Hematopoietic multipotent progenitor cell treated with erythropoietin and hydrocortisone succinate and interleukin-3 and kit ligand, for 6 days (in vitro differentiated cells): ENCODE measurements around the gene DNAJB6.

Experiments
- DNase-seq: peaks from one replicate; pipeline ENCODE4 v3.0.0-alpha.2; 2015

Gene DNAJB6

GRCh38 chr7:157397731-157398691 lies 61.2 kb downstream of the DNAJB6 start:
- peak; percentile 91 for DNase-seq

DNA sequence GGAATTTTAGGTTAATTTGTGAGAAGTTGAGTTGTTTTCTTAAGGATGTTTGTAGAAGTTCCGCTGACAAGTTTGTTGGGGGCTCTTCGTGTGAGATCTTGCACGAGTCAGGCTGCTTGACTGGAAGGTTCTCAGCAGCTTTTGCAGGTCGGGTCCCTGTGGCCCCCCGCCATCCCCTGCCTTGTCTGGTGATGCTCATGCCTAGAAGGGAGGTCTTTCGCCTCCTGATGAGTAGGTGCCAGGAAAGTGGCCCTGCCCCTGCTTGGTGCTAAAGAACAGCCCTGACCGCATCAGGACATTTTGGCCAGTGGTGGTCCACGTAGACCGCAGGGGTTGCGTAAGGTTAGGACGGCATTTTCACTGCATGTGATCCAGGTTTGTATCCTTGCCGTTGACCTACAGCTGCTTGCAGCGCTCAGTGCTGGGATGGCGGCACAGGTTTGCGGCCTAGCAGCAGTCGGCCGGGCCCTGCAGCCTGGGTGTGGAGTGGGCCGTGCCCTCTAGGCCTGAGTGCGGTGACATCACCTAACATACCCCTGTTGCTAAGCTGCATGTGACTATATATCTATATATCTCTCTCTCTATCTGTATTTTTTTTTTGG lies 62.4 kb downstream of the DNAJB6 start:
- peak; percentile 28 for DNase-seq

DNA sequence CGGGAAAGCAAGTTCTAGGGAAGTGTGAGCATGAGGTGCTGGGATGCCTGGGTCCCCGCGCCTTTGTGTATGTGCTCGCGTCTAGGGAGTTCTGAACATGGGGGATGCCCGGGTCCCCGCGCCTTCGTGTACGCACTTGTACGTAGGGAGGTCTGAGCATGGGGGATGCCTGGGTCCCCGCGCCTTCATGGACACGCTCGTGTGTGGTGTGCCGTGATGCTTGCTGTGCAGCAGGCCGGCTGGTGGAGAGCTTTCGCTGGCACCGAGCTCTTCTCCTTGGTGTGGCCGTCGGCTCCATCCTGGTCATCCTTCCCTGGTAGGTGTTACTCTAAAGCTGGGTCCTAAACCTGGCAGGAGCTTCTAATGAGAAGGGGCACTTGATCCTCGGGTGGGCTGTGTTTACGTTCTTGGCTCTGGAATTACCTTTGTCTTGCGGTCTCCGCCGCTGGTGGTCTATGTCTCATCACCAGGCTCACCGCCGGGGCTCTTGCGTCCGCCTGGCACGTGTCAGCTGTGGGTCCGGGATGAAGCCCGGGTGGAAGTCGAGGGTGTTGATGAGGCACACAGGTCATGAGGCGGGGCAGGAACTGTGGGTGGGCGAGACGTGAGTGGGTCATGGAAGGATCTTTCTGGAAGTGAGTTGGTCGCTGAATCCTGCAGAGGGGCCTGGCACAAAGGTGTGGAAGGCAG lies 63.5 kb downstream of the DNAJB6 start:
- no peak for DNase-seq

GRCh38 chr7:157401567-157402387 lies 65.0 kb downstream of the DNAJB6 start:
- peak; percentile 97 for DNase-seq

- DNase-seq, result peak; percentile 29
Measured at GRCh38 chr7:157402388-157402703, 65.5 kb downstream of the DNAJB6 start.

DNA sequence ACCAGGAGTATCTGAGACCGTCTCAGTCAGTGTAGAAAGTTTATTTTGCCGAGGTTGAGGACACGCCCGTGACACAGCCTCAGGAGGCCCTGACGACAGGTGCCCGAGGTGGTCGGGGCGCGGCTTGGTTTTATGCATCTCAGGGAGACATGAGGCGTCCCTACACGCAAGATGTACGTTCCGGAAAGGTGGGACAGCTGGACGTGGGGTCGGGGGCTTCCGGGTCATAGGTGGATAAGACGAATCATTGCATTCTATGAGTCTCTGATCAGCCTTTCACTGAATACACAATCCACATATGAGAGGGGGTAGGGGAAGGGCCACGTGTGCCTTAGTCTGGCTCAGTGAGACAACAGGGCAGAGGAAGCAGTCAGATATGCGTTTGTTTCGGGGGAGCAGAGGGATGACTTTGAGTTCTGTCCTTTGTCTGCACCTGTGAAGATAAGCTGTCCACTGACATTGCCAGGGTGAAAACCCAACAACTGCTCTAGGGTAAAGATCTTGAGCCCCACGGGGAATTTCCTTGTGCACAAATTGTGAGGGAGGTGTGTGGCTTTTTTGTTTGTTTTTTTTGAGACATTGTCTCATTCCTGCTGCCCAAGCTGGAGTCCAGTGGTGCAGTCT lies 66.2 kb downstream of the DNAJB6 start:
- DNase-seq, result peak; percentile 91

- DNase-seq, result peak; percentile 25
Measured at GRCh38 chr7:157403646-157404401, 67.0 kb downstream of the DNAJB6 start.

- peak; percentile 86 for DNase-seq
Measured at GRCh38 chr7:157404845-157405481, 68.2 kb downstream of the DNAJB6 start.

DNA sequence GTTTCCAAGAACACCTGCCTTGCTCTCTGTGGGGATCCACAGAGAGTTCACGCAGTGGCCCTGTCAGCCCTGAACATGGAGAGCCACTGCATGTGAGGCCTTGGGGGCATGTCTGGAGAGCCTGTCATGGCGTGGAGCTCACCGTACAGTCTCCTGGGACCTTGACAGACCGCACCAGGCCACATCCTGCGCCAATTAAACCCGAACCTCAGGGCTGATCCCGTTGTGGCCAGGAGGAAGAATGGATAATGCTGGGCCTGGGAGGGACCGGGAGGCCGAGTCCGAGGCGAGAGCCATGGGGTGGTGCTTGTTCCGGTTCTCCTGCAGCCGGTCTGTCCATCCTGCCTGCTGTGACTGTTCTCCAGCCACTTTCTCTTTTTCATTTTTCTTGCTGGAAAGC lies 68.7 kb downstream of the DNAJB6 start:
- no peak for DNase-seq

DNA sequence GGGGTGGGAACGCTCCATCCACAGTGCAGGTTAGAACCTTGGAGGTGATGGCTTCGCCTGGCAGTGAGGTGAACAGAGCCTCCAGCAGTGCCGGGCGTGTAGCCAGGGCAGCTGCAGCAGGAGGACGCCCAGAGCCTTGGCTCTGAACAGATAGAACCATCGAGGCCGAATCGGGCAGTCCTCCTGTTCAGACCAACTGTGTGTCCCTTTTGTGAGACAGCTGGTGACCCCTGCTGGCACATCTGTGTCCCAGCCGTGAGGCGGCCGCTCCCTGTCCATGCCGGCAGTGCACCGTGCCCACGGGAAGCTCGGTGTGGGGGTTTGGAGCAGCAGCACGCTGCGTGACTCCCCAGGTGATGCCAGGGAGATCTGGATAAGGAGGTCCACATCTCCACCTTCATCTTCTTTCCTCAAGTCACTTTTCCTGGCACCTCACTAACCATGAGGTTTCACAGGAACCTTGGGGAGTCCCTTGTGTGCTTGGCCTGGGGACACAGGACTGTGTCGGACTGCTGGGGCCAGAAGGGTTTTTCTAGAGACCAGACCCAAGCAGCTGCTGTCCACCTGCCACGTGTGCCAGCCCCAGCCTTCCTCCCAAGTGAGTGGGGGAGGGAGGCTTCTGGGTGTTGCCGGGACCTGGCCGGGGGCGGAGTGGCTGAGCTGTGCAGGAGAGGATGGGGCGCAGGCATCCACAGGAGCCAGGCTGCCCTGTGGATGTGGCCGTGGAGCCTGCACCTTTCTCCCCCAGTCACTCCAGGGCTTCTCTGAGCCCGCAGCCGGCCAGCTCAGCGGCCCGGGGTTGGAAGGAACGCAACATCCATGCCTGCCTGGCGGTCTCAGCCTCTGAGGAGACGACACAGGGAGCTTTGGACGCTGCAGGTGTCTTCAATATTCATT lies 69.4 kb downstream of the DNAJB6 start:
- peak; percentile 76 for DNase-seq

DNA sequence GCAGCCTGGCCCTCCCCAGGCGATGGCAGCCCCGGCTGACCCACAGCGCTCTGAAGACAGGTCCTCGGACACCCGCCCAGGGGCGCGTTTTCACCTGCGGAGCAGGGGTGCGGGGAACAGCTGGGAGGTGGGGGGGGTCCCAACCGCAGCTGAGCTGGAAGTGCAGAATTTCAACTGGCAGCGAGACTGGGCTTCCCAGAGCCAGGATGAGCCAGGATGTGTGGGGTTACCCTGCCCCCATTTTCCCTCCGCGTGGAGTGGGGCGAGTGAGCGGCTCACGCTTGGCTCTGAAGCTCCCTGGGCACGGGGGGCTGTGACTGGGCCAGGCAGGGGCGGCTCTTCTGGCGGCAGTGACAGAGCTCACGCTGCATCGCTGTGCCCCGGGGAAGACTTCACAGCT lies 70.2 kb downstream of the DNAJB6 start:
- DNase-seq, result no peak

DNA sequence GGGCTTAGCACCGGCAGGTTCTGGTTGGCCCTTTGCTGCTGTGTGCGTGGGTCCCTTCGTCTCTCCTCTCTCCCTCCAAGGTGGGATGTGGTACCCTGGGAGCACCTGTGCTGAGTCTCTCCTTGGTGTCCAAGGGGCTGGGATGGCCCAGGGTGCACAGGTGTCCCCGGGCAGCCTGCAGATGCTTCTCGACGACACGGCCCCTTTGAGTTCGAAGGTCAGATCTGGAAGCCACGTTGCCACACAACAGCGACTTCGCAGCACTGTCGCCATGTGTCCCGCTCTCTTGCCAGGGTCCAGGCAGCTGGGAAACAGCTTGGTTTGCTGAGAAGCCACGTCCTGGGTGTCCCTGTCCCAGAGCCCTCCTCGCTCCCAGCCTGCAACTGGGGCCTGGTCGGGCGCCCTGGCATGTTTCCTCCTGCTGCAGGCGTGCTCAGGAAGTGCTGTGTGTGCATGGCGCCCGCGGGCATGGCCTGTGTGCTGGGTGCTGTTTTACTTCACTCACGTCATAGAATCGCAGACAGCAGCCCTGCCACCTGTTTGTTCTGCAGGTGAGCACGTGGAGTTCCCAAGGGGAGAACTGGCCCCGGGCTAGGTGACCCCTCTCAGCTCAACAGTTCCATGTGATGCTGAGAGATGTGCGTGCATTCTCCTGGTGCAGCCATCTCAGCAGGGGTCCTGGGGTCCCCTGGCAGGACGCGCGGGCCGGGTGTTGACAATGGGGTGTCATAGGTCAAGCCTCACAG lies 70.9 kb downstream of the DNAJB6 start:
- DNase-seq, result no peak

- no peak for DNase-seq
Measured at GRCh38 chr7:157408258-157409101, 71.7 kb downstream of the DNAJB6 start.

GRCh38 chr7:157409149-157409752 lies 72.4 kb downstream of the DNAJB6 start:
- no peak for DNase-seq

DNA sequence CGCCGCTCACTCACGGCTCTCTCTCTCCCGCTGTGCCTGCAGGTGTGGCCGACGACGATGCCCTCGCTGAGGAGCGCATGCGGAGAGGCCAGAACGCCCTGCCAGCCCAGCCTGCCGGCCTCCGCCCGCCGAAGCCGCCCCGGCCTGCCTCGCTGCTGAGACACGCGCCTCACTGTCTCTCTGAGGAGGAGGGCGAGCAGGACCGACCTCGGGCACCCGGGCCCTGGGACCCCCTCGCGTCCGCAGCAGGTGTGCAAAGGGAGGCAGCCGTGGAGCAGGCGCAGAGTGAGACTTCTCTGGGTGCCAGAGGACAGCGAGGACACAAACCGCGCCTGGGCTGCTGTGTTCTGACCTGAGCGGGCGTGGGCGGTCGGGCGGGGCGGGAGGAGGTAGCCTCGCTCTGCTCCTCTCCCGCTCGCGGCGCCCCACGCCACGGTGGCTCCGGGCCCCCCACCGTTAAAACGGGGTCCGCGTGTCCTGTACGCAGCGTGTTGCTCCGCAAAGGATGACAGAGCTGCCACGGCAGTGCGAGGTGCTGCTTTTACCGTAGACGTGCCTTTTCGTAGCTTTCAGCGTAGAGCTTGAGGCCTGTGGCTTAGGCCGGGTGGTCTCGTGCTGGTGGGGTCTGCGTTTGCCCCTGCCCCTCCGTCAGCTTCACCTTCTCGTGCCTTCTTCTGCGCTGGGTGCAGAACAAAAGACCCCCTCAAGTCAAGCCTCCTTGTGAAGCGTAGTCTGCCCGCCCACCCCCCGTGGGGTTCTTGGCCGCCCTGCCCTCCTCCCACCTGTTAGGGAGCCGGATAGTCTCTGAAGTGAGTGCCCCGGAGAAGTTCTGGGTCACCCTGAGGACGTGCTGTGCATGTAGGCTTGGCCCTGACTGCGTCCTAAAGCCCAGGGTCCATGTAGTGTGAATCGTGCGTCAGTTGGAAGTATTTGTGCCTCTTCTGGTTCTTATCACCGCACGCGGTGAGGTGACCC lies 73.2 kb downstream of the DNAJB6 start:
- no peak for DNase-seq

GRCh38 chr7:157410831-157411556 lies 74.2 kb downstream of the DNAJB6 start:
- DNase-seq, result no peak
